ENCODE data around the gene DNAJC5G.

DNA sequence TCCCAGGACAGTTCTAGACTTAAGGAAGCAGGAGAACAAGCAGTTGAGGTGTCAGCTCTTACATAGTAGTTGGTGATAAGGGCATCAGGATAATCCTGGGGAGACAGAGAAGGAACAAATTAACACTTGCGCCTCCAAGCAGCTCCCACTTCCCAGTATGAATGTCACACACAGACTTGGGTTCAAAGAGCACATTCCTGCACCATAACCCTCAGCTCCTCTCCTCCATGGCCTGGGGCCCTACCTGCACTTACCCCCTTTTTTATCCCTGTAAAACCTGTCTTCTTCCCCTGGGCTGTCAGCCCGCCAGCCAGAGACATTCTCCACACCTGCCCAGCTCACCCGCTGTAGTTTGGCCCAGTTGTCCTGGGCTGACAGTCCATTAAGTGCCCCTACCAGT is 36.9 kb downstream of the DNAJC5G start:
- TF ChIP-seq EZH2 (IDR thresholded peaks at IDR 0.05; ENCODE audit: low read length, unreplicated experiment) (no peak), CTCF (conservative IDR thresholded peaks at IDR 0.05; ENCODE audit: low read depth, low read length) (no peak), EZH2phosphoT487 (IDR thresholded peaks at IDR 0.05; ENCODE audit: borderline replicate concordance, low read length) (no peak)

Measured in PC-3 (cell line).